ENCODE measurements around the gene BCL11B.

Gene BCL11B

DNA sequence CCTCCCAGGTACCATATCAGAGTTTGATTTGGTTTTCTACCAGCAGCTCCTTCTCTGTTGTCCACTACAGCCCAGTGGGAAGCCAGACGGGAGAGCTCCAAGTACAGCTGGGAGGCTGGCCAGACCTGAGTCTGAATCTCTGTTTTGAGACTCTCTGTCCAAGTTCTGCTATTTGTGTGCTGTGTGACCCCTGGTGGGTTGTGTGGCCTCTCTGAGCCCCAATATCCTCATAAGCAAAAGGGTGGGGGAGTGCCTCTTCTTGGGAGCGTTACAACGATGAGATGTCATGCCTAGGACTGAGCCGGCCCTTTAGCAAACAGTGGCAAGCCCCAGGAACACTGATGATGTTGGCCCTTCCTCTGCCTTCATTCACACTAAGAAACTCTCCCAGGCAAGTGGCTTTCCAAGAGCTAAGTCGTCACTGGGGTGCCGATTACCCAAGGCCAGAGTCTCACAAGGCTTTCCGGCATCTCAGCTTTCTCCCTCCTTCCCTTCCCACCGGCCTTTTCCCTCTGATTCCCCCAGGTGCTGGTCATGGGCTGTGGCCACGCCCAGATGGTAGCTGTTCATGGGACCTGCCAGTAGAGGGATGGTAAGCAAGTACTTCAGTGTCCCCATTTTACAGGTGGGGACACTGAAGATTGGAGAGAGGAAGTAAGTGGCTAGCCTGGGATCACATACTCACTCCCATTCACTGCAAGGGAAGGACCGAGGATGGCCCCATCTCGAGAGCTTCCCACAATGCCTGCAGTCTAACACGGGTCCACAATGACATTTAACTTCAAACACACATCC is 47.7 kb downstream of the BCL11B start:
- DNase-seq (ENCODE audit: low read depth): no peak

- DNase-seq (ENCODE audit: low read depth): no peak
Measured at GRCh38 chr14:99221445-99221844, 50.6 kb downstream of the BCL11B start.

- no peak for DNase-seq (ENCODE audit: low read depth)
Measured at GRCh38 chr14:99217066-99217955, 54.7 kb downstream of the BCL11B start.

- DNase-seq (ENCODE audit: low read depth): no peak
Measured at GRCh38 chr14:99216191-99216590, 55.8 kb downstream of the BCL11B start.

DNA sequence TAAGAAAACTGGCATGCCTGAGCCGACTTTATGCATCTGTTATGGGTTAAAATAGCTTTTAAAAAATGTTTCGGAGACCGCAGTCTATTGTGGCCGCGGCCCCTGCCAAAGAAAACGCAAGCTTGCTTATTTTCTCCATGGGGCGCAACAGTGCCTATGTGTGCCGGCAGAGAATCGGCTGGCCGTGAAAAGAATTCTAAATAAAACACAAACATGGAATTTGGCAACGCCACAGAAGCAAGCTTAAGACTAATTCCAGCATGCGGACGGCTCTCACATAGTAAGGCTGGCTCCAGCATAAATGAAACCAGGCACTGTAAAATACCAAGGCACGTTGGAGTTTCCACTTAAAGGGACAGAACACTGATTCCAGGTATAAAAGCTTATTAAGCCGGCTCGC is 56.7 kb downstream of the BCL11B start:
- DNase-seq (ENCODE audit: low read depth): no peak

GRCh38 chr14:99214701-99215100 is 57.3 kb downstream of the BCL11B start:
- no peak for DNase-seq (ENCODE audit: low read depth)

DNA sequence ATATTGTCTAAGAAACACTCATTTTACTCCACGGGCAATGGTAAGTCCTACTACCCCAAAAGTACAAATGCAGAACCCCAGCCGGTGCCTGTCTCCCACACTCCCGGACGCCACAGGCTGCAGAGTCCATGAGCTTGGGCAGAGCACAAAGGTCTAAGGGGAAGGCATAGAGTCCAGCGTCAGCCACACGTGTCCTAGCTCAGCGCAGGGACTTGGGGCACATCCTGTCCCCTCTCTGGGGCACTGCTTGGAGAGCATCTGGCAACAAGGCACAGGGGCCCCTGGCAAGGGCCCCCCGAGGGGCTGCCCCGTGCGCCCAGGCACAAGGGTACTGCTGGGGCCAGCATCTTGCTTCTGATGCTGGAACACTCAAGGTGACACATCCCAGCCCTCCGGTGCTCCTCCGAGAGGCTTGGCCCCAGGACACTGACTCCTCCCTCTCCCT is 58.4 kb downstream of the BCL11B start:
- DNase-seq (ENCODE audit: low read depth): no peak

GRCh38 chr14:99213101-99213500 is 58.9 kb downstream of the BCL11B start:
- no peak for DNase-seq (ENCODE audit: low read depth)

GRCh38 chr14:99212646-99213045 is 59.4 kb downstream of the BCL11B start:
- DNase-seq (ENCODE audit: low read depth): no peak

DNA sequence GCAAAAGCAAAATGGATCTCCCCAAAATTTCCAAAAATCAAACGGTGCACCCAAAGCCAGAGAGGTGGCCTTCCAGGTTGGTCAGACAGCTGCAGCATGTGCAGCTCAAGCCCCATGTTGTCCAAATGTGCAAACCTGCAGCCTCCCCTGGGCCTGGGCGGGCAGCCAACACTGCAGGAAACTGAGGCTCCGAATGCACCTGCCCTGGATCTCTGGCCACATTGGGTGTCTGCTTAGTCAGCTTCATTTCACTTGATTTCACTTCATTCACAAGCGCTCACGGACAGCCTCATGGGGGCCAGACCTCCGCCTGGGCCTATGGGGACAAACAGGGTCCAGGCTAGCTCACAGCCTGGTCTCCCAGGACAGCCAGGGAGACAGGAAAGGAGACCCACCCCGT is 59.8 kb downstream of the BCL11B start:
- no peak for DNase-seq (ENCODE audit: low read depth)

DNA sequence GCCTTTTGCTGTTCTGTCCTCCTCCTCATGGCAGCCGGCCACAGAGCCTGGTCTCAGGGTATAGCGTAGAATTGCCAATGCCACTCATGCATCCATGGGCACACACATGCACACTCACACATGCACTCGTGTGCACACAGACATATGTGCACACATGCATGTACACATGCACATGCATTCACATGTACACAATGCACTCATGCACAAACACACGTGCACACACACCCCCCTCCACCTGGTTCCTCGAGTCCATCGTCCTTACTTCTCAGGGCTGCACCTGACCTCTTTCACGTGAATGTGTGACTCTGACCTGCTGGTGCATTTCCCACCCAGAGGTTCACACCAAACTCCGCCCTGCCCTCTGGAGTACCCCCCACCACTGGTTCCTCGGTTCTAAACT is 60.6 kb downstream of the BCL11B start:
- DNase-seq (ENCODE audit: low read depth): no peak

DNA sequence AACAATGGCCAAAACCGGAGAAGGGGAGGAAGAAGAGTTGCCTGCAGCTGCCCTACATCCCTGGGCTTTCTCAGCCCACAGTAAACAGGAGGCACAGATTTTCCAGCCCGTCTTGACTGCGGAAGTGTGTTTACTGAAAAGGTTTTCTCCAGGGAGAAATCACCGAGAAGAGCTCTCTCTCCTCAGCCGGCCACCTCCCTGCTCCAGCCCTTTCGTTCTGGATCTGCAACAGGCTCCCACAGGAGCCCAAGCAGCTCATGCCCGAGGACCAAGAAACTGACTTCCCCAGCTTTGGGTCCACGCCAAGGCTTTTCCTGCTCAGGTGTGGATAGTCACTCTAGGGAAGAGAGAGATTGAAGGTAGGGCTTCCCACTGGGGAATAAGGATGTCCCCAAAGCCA is 61.7 kb downstream of the BCL11B start:
- DNase-seq (ENCODE audit: low read depth): no peak

DNA sequence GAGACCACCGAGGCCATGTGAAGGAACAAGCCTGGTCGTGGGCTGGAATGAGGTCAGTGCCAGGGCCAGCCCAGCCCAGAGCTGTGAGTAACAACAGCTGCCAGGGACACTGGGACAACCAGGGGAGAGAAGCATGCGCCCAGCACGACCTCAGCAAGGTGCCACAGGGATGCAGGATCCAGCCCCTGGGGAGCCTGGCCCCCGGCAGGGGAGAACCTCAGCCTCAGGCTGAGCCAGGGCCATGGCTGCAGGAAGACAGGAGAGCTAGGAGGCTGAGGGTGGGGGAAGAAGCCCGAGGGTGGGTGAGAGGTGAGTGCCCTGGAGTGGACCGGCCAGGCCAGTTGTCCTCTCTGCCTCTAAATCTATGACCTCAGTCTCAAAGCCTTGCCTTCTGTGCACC is 62.6 kb downstream of the BCL11B start:
- no peak for DNase-seq (ENCODE audit: low read depth)

DNA sequence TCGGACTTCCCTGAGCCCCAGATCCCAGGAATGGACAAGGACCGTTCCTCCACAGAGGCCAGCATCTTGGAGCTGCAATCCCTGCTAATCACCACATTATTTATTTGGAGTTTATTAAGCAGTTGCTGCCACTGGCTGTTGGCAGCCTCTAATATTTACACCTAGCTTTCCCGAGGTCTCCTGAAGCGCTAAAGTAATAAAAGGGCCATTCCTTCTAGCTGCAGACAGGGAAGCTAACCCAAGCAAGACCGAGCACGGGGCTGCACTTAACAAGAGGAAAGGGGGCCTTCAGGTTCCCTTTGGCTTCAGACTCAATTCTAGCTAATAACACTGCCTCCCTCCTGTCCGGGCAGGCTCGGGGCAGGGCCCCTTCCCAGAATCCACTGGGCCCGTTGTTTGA is 63.7 kb downstream of the BCL11B start:
- no peak for DNase-seq (ENCODE audit: low read depth)

DNA sequence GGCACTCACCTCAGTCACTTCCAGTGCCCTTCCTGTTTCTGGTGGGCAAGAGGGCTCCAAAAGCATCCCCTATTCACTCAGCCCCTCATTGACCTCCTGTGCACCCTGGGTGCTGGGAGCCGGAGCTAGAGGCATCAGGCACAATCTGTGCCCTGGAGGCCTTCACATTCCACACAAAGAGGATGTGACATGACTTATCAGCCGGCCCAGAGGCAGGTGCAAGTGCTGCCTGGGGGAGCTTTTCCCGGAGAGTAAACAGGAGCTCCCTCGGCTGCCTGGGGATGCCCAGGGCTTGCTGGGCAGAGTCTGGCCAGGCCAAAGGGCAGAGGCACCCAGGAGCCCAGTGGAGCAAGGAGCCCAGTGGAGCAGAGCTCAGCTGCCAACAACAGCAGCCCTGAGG is 64.5 kb downstream of the BCL11B start:
- DNase-seq (ENCODE audit: low read depth): no peak

- DNase-seq (ENCODE audit: low read depth): no peak
Measured at GRCh38 chr14:99206090-99206489, 65.9 kb downstream of the BCL11B start.

DNA sequence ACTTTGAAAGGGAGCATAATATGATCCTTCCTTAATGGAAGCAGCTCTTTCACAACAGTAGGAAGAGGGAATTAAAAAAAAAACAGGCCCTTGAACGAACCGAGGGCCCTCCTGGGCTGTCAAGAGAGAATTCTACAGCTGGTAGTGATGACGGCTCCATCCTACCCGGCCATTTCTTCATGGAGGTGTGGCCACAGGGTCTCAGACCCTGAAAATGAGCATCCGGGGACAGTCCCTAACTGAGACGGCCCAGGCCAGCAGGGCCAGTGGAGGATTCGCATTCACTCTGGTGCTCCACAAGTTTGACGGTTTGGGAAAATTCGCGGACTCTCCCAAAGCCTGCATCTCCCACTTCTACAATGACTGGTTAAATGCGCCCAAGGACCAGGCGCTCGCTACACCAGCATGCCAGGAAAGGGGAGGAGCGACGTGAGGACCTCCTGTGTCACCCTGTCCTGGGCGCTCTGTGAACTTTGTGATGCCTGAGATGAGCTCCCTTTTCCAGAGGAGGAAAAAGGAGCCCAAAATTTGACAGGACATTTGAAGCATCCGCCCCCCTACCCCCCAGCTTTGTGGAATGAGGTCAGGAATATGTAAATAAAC is 66.8 kb downstream of the BCL11B start:
- DNase-seq (ENCODE audit: low read depth): no peak

DNA sequence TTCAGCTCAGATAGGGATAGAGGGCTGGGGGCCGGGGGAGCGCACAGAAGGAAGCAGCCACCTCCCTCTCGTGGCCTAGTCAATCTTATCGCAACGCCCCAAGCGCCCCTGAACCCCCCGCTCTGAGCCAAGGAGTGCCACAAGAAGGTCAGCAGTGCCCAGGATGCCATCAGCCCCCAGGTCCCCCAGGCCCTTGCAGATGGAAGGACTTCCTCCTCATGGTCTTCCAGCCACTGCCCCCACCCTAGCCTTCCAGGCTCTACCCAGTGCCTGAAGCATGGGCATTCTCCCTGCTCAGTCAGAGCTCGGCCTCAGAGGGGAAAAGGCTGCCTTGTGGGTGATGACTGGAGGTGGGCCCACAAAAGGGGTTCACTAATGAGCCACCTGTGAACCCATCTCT is 68.2 kb downstream of the BCL11B start:
- no peak for DNase-seq (ENCODE audit: low read depth)

DNA sequence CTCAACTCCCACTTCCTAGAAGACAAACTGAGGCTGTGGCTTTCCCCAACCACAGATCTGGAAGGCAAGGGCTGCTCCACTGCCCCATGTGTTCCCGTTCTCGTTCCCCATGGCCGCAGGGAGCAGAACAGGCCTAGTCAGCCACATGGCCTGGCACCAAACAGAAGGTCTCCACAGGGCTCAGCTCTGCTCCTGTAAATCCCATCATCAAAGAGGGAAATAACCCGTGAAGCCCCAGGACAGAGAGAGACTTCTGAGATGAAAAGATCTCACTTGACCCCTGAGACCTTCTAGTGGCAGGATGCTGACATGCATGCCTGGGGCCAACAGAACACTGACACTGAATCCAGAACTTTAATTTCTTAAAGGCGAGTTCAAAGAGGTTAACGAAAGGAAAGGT is 68.9 kb downstream of the BCL11B start:
- no peak for DNase-seq (ENCODE audit: low read depth)

- DNase-seq (ENCODE audit: low read depth): no peak
Measured at GRCh38 chr14:99202516-99202915, 69.5 kb downstream of the BCL11B start.

DNA sequence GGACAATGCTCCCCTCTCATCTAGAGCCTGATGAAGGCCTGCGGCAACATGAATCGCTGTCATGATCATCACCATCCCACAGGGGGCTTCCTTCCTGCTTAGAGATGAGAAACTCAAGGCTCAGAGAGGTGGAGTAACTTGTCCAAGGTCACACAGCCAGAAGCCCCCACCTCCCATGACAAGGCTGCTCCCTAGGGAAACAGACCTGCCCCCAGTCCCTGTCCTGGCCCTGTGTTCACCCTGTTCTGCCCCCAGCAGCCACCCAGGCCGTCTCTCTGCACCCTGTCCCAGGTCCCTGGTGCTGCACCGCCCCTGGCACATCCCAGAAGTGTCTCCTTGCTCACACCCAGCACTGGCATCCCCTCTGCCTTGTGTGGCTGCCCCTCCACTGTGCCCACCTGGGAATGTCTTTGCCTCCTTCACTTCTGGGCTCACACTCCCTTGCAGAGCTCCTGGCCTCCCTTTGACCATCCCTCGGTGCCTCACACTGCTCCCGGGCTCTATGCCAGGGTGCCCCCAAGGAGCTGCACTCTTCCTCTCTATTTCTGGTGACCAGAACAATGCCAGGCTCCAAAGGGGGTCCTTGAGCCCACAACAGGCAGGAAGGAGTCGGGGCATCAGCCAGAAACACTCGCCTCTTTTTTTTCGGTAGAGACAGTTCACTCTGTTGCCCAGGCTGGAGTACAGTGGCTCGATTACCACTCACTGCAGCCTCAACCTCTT is 70.5 kb downstream of the BCL11B start:
- DNase-seq (ENCODE audit: low read depth): no peak

GRCh38 chr14:99200654-99201005 is 71.4 kb downstream of the BCL11B start:
- DNase-seq (ENCODE audit: low read depth): no peak

Measured in ELR (cell line).